Activated T-cell treated with anti-CD3 and anti-CD28 coated beads, Interleukin-2, amount 50 U/mL, for 72 hours (primary cell): ENCODE data around the gene ZFP3. TPM values are rescaled to one million over a fixed set of nuclear protein-coding genes. Genes with fewer than 3 reads are reported as not detected.
"Not testable (repeated sequence)": the region's sequence is repeated elsewhere in the genome, so short reads cannot be mapped to it uniquely, and the experiment has no call there.

Experiments used
- ATAC-seq, 2 donors: fragments of 150-1000 bp; cut with Tn5 transposase; replicated peaks in 1 of 2; 2 replicates each; pipeline ENCODE4 v1.10.0; 2021; ENCODE audit warnings: moderate library complexity in 2 of 2, mild to moderate bottlenecking in 1 of 2
- DNase-seq, 2 donors: peaks; one replicate each; pipeline ENCODE4 v3.0.0; 2021 to 2022; ENCODE audit warnings: mixed read lengths in 1 of 2
- H3K27ac Mint-ChIP-seq: one replicate; pipeline ENCODE4 v1.8.0; 2022; ENCODE audit warnings: mild to moderate bottlenecking, moderate library complexity, mixed read lengths
- H3K27me3 Mint-ChIP-seq: one replicate; pipeline ENCODE4 v1.8.0; 2022; ENCODE audit warnings: low read depth, mixed read lengths
- H3K36me3 Mint-ChIP-seq, 2 donors: one replicate each; pipeline ENCODE4 v1.8.0; 2022; ENCODE audit warnings: mixed read lengths in 2 of 2, mild to moderate bottlenecking in 1 of 2; ENCODE audit not compliant: insufficient read depth in 2 of 2
- H3K4me1 Mint-ChIP-seq: one replicate; pipeline ENCODE4 v1.8.0; 2022; ENCODE audit warnings: low read depth, mixed read lengths
- H3K4me3 Mint-ChIP-seq, 2 donors: one replicate each; pipeline ENCODE4 v1.8.0; 2022; ENCODE audit warnings: mild to moderate bottlenecking in 2 of 2, mixed read lengths in 2 of 2, moderate library complexity in 2 of 2
- H3K9me3 Mint-ChIP-seq, 2 donors: one replicate each; pipeline ENCODE4 v1.8.0; 2022; ENCODE audit warnings: mixed read lengths in 2 of 2
- total RNA-seq, 2 donors: library from RNA; stranded (reverse); gene quantifications; one replicate each; pipeline ENCODE4 v1.2.3, GENCODE V29; 2022

Gene ZFP3
- total RNA-seq, 2 donors from 2014 or later: 3.1 to 3.6 TPM

DNA sequence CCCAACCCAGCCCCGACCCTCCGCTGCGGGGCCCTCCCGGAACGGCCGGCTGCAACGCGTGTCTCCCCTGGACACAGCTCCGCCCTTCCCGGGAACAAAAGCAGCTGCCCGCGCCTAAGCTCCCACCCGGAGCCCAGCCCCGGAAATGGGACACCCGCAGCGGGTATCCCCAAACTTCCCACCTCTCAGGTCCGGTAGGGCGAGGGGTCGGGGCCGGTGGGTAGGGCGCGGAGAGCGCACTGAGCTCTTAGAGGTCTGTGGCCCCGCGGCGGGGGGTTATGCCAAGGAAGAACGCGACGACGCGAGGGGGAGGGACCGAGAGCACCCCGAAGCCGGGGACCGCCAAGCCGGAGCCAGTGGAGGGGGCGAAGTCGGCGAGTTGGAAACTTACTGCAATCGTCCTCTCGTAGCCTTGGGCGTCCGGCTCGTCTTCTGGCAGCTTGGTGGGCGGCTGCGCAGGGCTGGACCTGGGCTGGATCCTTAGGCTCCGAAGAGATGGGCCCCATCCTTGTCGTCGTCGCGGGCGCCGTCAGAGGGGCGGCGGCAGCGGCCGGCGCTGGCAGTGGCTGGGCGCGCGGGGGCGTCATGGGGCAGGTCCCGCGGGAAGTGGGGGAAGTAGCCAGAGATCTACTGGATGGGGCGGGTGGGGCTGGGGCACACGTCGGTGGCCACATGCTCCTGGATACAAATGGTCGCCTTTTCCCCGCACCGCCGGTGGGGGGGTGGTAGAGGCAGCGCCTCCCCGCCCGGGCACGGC lies 44.5 kb downstream of the ZFP3 start:
- peak; percentile 50 to 59 for ATAC-seq
- H3K4me1 Mint-ChIP-seq: no peaks in the 10 kb centered on the region
- no peaks in the 10 kb centered on the region for H3K36me3 Mint-ChIP-seq
- H3K27me3 Mint-ChIP-seq: peaks cover 55% of the 10 kb centered on the region
- peak; percentile 16 to 21 for DNase-seq
- H3K27ac Mint-ChIP-seq: no peak overlapping the region
- no peaks in the 10 kb centered on the region for H3K9me3 Mint-ChIP-seq
- peak overlapping the region; percentile 51 to 57 for H3K4me3 Mint-ChIP-seq

DNA sequence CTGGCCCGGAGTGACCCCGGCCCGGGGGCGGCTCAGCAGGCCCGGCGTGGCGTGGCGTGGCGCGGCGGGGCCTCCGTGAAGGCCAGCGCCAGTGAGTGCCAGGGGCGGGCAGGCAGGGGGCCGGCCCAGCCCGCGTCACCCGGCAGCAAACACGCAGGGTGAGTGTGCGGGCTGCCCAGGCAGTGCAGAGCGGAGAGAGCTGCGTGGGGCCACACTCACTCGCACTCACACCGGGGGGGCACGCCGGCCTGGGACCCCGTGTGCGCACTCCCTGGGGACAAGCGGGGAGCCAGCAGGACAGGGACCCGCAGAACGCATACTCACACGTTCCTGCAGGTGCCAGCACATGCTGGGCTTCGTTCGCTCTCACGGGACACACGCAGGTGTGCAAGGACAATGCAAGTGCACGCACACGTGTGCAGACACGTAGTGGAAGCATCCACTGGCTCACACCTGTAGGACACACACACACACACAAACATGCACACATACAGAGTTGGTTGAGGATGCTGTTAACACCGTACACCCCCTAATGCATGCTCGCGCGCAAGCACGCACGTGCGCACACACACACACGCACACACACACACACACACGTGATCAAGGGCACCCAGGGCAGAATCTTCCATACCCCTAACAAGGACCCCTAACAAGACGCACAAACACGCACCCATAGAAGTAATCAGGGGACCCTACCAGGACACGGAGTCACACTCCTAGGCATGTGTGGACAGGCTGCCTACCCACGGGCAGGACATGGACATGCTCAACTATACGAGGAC lies 45.3 kb downstream of the ZFP3 start:
- no peak for ATAC-seq
- H3K4me1 Mint-ChIP-seq: no peaks in the 10 kb centered on the region

DNA sequence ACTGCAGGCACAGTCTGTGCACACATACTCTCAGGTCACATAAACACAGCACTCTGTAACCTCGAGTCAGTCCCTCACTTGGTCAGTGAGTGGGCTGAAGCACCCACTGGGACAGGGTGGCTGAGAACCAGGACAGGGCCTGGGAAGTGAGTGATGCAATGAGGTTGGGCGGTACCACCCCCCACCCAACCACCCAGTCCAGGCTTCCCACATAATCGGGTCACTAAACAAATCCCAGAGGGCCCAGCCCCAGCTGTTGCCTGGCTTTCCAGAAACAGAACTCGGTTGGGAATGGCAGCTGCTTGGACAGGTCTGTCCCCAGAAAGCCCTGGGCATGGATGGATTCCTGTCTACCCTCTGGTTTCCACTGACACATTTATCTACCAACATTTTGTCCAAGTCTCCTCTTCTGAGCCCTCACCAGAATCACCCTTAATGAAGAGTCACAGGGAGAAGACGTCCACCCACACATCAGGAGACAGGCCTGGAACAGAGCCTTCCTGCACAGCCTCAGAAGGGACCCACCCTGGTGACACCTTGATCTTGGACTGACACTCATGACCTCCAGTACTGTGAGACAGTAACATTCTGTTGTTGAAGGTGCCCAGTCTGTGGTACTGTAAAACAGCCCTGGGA lies 46.0 kb downstream of the ZFP3 start:
- not testable (repeated sequence) for H3K4me1 Mint-ChIP-seq

More for the DNA sequence above, 45.3 kb downstream of the ZFP3 start:
- H3K27me3 Mint-ChIP-seq: peaks cover 47% of the 10 kb centered on the region
- H3K36me3 Mint-ChIP-seq: no peaks in the 10 kb centered on the region
- no peak for DNase-seq
- H3K27ac Mint-ChIP-seq: no peak overlapping the region
- H3K4me3 Mint-ChIP-seq: peak overlapping the region in 1 of 2 donors; percentile 8
- H3K9me3 Mint-ChIP-seq: no peaks in the 10 kb centered on the region

DNA sequence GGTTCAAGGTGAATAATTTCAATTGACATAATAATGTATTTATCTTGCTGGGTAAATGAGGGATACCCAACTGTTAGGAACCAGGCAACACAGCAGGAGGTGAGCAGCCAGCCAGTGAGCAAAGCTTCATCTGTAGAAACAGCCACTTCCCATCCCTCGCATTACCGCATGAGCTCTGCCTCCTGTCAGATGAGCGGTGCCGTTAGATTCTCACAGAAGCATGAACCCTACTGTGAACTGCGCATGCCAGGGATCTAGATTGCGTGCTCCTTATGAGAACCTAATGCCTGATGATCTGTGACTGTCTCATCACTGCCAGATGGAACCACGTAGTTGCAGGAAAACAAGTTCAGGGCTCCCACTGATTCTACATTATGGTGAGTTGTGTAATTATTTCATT lies 46.6 kb downstream of the ZFP3 start:
- not testable (repeated sequence) for H3K4me1 Mint-ChIP-seq, DNase-seq, ATAC-seq, H3K4me3 Mint-ChIP-seq, H3K36me3 Mint-ChIP-seq, H3K27ac Mint-ChIP-seq, H3K9me3 Mint-ChIP-seq
- peaks cover 46% of the 10 kb centered on the region for H3K27me3 Mint-ChIP-seq

More for the DNA sequence above, 46.0 kb downstream of the ZFP3 start:
- DNase-seq, H3K9me3 Mint-ChIP-seq, ATAC-seq, H3K27ac Mint-ChIP-seq, H3K36me3 Mint-ChIP-seq: not testable (repeated sequence)
- H3K4me3 Mint-ChIP-seq: peak overlapping the region in 1 of 2 donors; percentile 8
- peaks cover 46% of the 10 kb centered on the region for H3K27me3 Mint-ChIP-seq

DNA sequence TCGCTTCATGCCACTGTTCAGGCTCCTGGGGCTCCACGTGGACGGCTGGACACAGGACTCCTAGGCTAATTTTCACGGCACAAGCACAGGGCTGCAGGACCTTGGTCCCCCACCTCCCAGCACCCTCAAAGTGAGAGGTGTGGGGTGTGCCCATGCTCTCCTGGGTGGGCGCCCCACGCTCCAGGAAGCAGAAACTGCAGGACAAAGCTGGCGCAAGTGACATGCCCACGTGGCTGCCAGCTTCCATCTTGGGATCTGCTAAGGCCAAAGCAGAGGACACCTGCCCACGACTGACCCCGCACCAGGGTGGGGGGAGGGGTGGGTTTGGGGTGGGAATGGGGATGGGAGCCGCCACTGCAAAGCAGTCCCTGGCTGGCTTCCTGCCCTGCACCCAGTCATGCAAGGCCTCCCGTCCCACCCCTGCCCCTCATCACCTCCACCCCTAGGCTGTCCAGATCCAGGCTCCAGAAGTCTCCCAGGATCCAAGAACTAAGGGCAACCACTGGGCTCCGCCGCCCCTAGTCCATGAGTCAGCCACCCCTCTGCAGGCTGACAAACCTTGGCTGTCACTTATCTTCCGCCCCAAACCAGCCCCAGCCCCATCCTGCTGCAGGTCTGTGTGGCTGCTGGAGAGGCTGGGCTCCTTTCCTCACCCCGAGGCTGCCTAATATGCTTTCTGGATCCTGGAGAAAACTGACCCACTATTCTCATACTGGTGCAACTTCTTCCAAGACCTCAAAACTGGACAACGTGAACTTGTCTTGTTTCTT lies 48.6 kb downstream of the ZFP3 start:
- H3K27me3 Mint-ChIP-seq: peaks cover 38% of the 10 kb centered on the region
- no peak for ATAC-seq
- no peaks in the 10 kb centered on the region for H3K36me3 Mint-ChIP-seq
- H3K4me3 Mint-ChIP-seq: no peak overlapping the region
- no peak for DNase-seq
- H3K9me3 Mint-ChIP-seq: no peaks in the 10 kb centered on the region
- H3K4me1 Mint-ChIP-seq: no peaks in the 10 kb centered on the region
- H3K27ac Mint-ChIP-seq: no peak overlapping the region

DNA sequence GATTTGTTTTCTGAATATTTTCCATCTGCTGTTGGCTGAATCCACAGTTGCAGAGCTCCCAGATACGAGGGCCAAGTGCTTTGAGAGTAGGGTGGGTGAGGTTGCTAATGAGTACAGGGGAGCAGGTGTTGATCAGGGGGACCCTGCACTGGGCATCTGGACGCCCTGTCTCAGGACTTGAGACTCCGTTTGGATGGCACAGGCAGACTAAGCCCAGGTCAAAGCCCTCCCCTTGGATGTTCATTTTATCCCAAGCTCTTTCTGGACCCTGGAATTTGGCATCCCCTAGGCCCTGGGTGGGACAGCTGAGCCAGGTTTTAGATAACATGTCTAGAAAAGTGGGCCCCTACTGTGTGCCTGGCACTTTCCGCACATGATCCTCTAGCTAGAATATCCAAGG lies 49.6 kb downstream of the ZFP3 start:
- no peak overlapping the region for H3K4me3 Mint-ChIP-seq
- no peak overlapping the region for H3K27ac Mint-ChIP-seq
- ATAC-seq: no peak
- no peak for DNase-seq
- no peaks in the 10 kb centered on the region for H3K9me3 Mint-ChIP-seq
- no peaks in the 10 kb centered on the region for H3K4me1 Mint-ChIP-seq
- no peaks in the 10 kb centered on the region for H3K36me3 Mint-ChIP-seq
- peaks cover 29% of the 10 kb centered on the region for H3K27me3 Mint-ChIP-seq

DNA sequence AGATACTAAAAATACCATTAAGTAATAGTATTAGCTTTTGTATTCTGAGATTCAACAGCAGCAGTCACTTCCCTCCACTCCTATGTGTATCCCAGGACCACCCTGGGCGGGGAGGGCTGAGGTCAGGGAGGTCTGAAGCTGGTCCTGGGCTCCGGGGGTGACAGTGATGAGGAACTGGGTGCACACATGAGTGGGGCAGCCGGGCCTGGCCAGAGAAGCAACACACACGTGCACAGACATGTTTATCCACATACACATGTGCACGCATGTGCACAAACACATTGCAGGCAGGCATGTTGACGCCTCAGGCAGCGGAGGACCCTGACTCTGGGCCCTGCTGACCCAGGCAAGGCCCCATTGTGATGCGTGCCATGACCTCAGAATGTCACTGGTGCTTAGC lies 50.1 kb downstream of the ZFP3 start:
- peaks cover 29% of the 10 kb centered on the region for H3K27me3 Mint-ChIP-seq
- ATAC-seq, H3K36me3 Mint-ChIP-seq, H3K4me1 Mint-ChIP-seq, H3K9me3 Mint-ChIP-seq, H3K4me3 Mint-ChIP-seq, DNase-seq, H3K27ac Mint-ChIP-seq: not testable (repeated sequence)

DNA sequence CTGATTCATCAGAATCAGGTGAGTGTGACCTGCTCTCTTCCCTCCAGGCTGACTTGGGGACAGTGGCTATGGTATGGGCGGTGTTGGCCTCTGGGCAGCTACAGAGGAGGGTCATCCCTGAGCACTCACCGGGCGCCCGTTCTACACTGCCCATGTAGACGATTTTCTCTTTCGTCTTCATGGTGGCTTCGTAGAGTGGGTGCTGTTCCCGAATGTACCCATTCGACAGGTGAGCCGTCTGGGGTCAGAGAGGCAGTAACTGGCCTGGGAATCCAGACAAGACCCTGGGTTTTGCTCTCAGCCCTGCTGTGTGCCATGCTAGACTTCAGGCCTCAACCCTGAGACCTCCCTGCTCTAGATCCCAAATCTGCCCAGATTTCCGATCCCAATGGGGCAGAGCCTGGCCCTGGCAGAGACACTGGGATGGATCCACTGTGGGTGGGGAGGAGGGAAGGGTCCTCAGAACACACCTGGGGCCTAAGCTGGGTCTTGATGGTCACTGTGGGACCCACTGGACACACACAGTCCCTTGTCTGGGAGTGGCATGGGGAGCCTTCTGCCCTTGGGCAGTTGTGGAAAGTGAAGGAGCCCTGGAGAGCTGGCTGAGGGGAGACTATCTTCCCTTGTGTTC lies 50.8 kb downstream of the ZFP3 start:
- Mint-ChIP-seq H3K4me1 (no peaks in the 10 kb centered on the region), H3K9me3 (no peaks in the 10 kb centered on the region), H3K27ac (no peak overlapping the region), H3K27me3 (peaks cover 23% of the 10 kb centered on the region), H3K4me3 (no peak overlapping the region), H3K36me3 (no peaks in the 10 kb centered on the region)
- no peak for DNase-seq
- no peak for ATAC-seq

DNA sequence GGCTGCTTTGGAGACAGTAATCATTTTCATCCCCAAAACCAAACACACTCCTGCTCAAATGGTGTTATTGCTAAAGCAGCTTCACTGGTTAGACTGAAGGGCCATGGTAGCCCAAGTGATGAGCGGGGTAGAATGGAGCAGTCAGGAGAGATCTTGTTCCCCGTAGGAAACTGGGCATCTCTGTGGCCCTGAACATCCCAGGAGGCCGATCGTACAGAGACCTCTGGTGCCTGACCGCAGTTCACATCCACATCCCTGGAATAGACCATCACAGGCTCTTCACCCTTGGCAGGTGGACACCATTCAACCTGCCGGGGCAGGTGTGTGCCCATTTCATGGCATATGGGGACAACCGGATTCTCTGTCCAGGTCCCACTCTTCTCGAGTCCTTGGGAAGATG lies 51.5 kb downstream of the ZFP3 start:
- H3K36me3 Mint-ChIP-seq: not testable (repeated sequence)

DNA sequence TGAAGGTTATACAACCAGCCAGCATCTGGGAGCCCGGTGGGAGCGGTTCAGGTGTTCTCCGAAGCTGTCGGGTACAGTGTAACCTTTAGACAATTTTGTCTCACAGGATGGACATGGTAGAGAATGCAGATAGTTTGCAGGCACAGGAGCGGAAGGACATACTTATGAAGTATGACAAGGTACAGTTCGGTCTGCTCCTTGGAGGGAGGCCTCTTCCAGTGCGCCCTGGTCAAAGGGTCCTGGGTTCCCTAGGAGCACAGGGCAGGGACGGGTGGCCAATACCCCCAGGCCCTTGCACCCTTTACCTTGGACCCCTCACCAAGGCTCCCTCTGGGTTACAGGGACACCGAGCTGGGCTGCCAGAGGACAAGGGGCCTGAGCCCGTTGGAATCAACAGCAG lies 52.0 kb downstream of the ZFP3 start:
- not testable (repeated sequence) for H3K36me3 Mint-ChIP-seq, H3K27ac Mint-ChIP-seq, H3K4me1 Mint-ChIP-seq, H3K4me3 Mint-ChIP-seq, ATAC-seq, H3K9me3 Mint-ChIP-seq, DNase-seq
- H3K27me3 Mint-ChIP-seq: peaks cover 15% of the 10 kb centered on the region

More for the DNA sequence above, 51.5 kb downstream of the ZFP3 start:
- ATAC-seq, H3K27ac Mint-ChIP-seq, DNase-seq, H3K4me1 Mint-ChIP-seq, H3K9me3 Mint-ChIP-seq, H3K4me3 Mint-ChIP-seq: not testable (repeated sequence)
- H3K27me3 Mint-ChIP-seq: peaks cover 15% of the 10 kb centered on the region

DNA sequence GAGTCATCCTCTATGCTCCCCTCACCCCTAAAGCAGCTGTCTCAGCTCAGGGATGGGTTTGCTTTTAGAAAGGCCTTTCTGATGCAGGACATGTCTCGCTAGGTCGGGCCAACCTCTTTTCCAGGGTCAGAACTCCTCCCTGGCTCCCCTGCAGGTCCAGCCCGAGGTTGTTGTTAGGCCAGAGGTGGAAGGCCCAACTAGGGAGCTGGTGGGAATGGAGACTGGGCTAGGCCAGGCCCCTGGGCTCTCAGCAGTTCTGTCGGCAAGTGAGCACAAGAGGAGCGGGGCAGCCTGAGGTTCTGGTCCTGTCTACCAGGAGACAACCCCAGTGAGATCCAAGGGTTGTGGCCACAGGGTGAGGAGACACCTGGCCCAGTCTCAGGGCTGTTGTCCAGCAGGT lies 52.4 kb downstream of the ZFP3 start:
- not testable (repeated sequence) for ATAC-seq, H3K36me3 Mint-ChIP-seq, DNase-seq, H3K27ac Mint-ChIP-seq, H3K9me3 Mint-ChIP-seq, H3K4me3 Mint-ChIP-seq, H3K4me1 Mint-ChIP-seq
- H3K27me3 Mint-ChIP-seq: peaks cover 15% of the 10 kb centered on the region

DNA sequence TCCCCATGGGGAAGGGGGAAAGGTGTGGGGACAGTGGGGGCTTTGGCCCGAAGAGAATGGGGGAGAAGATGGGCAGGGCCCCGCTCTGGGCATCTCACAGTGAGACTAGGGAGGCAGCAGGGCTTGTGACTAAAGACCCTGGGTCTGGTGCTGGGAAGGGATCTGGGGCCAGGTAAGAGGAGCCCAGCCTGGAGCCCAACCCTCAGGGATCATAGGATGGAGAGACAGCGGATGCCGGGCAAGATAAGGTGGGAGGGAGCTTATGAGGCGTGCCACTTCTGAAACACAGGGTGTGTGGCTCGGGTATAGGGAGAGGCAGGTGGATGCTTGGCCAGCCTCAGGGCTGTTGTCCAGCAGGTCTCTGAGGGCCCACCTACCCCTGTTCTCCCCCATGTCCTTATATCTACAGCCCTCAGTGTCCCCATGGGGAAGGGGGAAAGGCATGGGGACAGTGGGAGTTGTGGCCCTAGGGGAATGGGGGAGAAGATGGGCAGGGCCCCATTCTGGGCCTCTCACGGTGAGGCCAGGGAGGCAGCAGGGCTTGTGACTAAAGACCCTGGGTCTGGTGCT lies 53.0 kb downstream of the ZFP3 start:
- Mint-ChIP-seq H3K27ac (no peak overlapping the region), H3K27me3 (peaks cover 11% of the 10 kb centered on the region), H3K36me3 (no peaks in the 10 kb centered on the region), H3K9me3 (no peaks in the 10 kb centered on the region), H3K4me3 (no peak overlapping the region), H3K4me1 (no peaks in the 10 kb centered on the region)
- no peak for ATAC-seq
- DNase-seq: no peak
